ENCODE results near the gene ULK1. TPM values are rescaled to one million over a fixed set of nuclear protein-coding genes. Genes with fewer than 3 reads are reported as not detected.

The ULK1 gene
- total RNA-seq, 2 donors from 2014 or later, result 21.8 to 24.3 TPM

GRCh38 chr12:131912518-131913274, 18.3 kb downstream of the ULK1 start:
- no peak overlapping the region for H3K27ac Mint-ChIP-seq

GRCh38 chr12:131913666-131914065, 19.2 kb downstream of the ULK1 start:
- no peaks in the 10 kb centered on the region for H3K9me3 Mint-ChIP-seq
- no peaks in the 10 kb centered on the region for H3K27me3 Mint-ChIP-seq
- DNase-seq (ENCODE audit: low spot score) (no peak), ATAC-seq (no peak)
- H3K27ac Mint-ChIP-seq, result no peak overlapping the region
- H3K36me3 Mint-ChIP-seq, result no peaks in the 10 kb centered on the region
- H3K4me3 Mint-ChIP-seq, result no peak overlapping the region
- H3K4me1 Mint-ChIP-seq (ENCODE audit: low read depth in 2 of 2), result no peaks in the 10 kb centered on the region

More at GRCh38 chr12:131912518-131913274, 18.3 kb downstream of the ULK1 start:
- H3K27me3 Mint-ChIP-seq, result no peaks in the 10 kb centered on the region
- H3K36me3 Mint-ChIP-seq, result no peaks in the 10 kb centered on the region
- ATAC-seq (no peak), DNase-seq (ENCODE audit: low spot score) (no peak)
- H3K4me3 Mint-ChIP-seq, result no peak overlapping the region
- no peaks in the 10 kb centered on the region for H3K4me1 Mint-ChIP-seq (ENCODE audit: low read depth in 2 of 2)
- H3K9me3 Mint-ChIP-seq, result no peaks in the 10 kb centered on the region

GRCh38 chr12:131914179-131914702, 19.8 kb downstream of the ULK1 start:
- Mint-ChIP-seq H3K36me3 (no peaks in the 10 kb centered on the region), H3K9me3 (no peaks in the 10 kb centered on the region), H3K27ac (no peak overlapping the region), H3K27me3 (no peaks in the 10 kb centered on the region), H3K4me1 (ENCODE audit: low read depth in 2 of 2) (no peaks in the 10 kb centered on the region), H3K4me3 (no peak overlapping the region)
- ATAC-seq, result no peak
- no peak for DNase-seq (ENCODE audit: low spot score)

DNA sequence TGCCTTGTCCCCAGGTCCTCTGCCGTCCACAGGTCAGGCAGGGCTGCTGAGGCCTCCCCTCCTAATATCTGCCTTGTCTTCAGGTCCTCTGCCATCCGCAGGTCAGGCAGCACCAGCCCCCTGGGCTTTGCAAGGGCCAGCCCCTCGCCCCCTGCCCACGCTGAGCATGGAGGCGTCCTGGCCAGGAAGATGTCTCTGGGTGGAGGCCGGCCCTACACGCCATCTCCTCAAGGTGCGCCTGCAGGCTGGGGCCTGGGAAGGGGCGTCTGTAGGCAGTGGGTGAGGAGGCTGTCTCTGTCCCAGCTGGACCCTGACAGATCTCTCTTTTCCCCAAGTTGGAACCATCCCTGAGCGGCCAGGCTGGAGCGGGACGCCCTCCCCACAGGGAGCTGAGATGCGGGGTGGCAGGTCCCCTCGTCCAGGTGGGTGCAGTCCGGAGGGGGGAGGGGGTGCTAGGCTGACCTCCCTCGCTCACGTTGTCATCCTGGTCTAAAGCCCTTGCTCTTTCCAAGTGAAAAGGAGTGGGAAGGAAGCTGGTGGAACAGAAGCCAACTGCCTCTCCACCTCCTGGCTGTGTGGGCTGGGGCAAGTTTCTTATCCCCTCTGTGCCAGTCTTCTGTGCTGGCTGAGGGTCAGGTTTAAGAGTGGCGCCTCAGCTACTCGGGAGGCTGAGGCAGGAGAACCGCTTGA, 20.7 kb downstream of the ULK1 start:
- no peak for ATAC-seq
- DNase-seq (ENCODE audit: low spot score), result no peak
- Mint-ChIP-seq H3K4me1 (ENCODE audit: low read depth in 2 of 2) (no peaks in the 10 kb centered on the region), H3K27ac (no peak overlapping the region), H3K9me3 (no peaks in the 10 kb centered on the region), H3K36me3 (no peaks in the 10 kb centered on the region), H3K4me3 (no peak overlapping the region), H3K27me3 (no peaks in the 10 kb centered on the region)

GRCh38 chr12:131915823-131916222, 21.4 kb downstream of the ULK1 start:
- Mint-ChIP-seq H3K27ac (no peak overlapping the region), H3K4me1 (ENCODE audit: low read depth in 2 of 2) (no peaks in the 10 kb centered on the region), H3K9me3 (no peaks in the 10 kb centered on the region), H3K27me3 (no peaks in the 10 kb centered on the region), H3K36me3 (no peaks in the 10 kb centered on the region), H3K4me3 (no peak overlapping the region)
- DNase-seq (ENCODE audit: low spot score) (no peak), ATAC-seq (no peak)

GRCh38 chr12:131916306-131917138, 22.1 kb downstream of the ULK1 start:
- no peaks in the 10 kb centered on the region for H3K9me3 Mint-ChIP-seq
- H3K4me3 Mint-ChIP-seq, result no peak overlapping the region
- no peaks in the 10 kb centered on the region for H3K4me1 Mint-ChIP-seq (ENCODE audit: low read depth in 2 of 2)
- ATAC-seq (no peak), DNase-seq (ENCODE audit: low spot score) (no peak)
- H3K27ac Mint-ChIP-seq, result no peak overlapping the region
- no peaks in the 10 kb centered on the region for H3K36me3 Mint-ChIP-seq
- no peaks in the 10 kb centered on the region for H3K27me3 Mint-ChIP-seq

DNA sequence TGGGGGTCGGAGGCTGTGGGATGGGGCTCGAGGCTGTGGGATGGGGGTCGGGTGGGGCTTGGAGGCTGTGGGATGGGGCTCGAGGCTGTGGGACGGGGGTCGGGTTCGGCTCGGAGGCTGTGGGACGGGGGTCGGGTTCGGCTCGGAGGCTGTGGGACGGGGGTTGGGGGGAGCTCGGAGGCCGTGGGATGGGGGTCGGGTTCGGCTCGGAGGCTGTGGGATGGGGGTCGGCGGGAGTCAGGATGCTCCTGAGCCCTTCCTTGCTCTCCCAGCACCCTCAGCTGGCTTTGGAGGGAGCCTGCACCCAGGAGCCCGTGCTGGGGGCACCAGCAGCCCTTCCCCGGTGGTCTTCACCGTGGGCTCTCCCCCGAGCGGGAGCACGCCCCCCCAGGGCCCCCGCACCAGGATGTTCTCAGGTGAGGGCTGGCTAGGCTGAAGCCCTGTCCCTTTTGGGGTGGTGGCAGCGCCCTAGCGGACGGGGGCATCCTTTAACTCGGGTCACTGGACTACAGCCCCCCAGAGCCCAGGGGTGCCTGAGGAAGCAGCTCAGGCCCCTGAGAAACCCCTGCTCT, 22.8 kb downstream of the ULK1 start:
- no peak overlapping the region for H3K27ac Mint-ChIP-seq
- H3K4me3 Mint-ChIP-seq, result no peak overlapping the region
- ATAC-seq, result no peak
- no peak for DNase-seq (ENCODE audit: low spot score)
- H3K36me3 Mint-ChIP-seq, result no peaks in the 10 kb centered on the region
- no peaks in the 10 kb centered on the region for H3K27me3 Mint-ChIP-seq
- H3K9me3 Mint-ChIP-seq, result no peaks in the 10 kb centered on the region
- H3K4me1 Mint-ChIP-seq (ENCODE audit: low read depth in 2 of 2), result no peaks in the 10 kb centered on the region

GRCh38 chr12:131917711-131918306, 23.4 kb downstream of the ULK1 start:
- no peak for ATAC-seq
- H3K27ac Mint-ChIP-seq, result no peak overlapping the region
- DNase-seq (ENCODE audit: low spot score), result no peak
- no peaks in the 10 kb centered on the region for H3K36me3 Mint-ChIP-seq
- no peaks in the 10 kb centered on the region for H3K9me3 Mint-ChIP-seq
- H3K4me3 Mint-ChIP-seq, result no peak overlapping the region
- H3K4me1 Mint-ChIP-seq (ENCODE audit: low read depth in 2 of 2), result no peaks in the 10 kb centered on the region
- H3K27me3 Mint-ChIP-seq, result no peaks in the 10 kb centered on the region

DNA sequence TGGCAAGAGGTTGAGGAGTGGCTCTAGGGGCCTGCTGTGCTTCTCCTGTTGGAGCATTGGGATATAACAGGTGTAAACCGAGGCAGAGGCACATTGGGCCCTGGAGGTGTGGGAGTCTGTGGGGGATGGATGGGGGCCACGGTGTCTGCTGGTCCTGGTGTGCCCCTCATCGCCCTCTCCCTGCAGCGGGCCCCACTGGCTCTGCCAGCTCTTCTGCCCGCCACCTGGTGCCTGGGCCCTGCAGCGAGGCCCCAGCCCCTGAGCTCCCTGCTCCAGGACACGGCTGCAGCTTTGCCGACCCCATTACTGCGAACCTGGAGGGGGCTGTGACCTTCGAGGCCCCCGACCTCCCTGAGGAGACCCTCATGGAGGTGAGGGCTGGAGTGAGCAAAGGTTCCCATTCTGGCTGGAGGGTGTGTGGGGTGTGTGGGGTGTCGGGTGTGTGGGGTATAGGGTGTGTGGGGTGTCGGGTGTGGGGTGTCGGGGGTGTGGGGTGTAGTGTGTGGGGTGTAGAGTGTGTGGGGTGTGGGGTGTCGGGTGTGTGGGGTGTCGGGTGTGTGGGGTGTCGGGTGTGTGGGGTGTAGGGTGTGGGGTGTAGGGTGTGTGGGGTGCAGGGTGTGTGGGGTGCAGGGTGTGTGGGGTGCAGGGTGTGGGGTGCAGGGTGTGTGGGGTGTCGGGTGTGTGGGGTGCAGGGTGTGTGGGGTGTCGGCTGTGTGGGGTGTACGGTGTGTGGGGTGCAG, 24.1 kb downstream of the ULK1 start:
- no peaks in the 10 kb centered on the region for H3K36me3 Mint-ChIP-seq
- ATAC-seq (no peak), DNase-seq (ENCODE audit: low spot score) (no peak)
- no peaks in the 10 kb centered on the region for H3K4me1 Mint-ChIP-seq (ENCODE audit: low read depth in 2 of 2)
- no peak overlapping the region for H3K4me3 Mint-ChIP-seq
- H3K27ac Mint-ChIP-seq, result no peak overlapping the region
- H3K27me3 Mint-ChIP-seq, result no peaks in the 10 kb centered on the region
- H3K9me3 Mint-ChIP-seq, result no peaks in the 10 kb centered on the region

GRCh38 chr12:131919051-131919347, 24.6 kb downstream of the ULK1 start:
- Mint-ChIP-seq H3K27me3 (no peaks in the 10 kb centered on the region), H3K4me1 (ENCODE audit: low read depth in 2 of 2) (no peaks in the 10 kb centered on the region), H3K36me3 (no peaks in the 10 kb centered on the region), H3K4me3 (no peak overlapping the region), H3K27ac (no peak overlapping the region), H3K9me3 (no peaks in the 10 kb centered on the region)
- DNase-seq (ENCODE audit: low spot score), result no peak
- no peak for ATAC-seq

DNA sequence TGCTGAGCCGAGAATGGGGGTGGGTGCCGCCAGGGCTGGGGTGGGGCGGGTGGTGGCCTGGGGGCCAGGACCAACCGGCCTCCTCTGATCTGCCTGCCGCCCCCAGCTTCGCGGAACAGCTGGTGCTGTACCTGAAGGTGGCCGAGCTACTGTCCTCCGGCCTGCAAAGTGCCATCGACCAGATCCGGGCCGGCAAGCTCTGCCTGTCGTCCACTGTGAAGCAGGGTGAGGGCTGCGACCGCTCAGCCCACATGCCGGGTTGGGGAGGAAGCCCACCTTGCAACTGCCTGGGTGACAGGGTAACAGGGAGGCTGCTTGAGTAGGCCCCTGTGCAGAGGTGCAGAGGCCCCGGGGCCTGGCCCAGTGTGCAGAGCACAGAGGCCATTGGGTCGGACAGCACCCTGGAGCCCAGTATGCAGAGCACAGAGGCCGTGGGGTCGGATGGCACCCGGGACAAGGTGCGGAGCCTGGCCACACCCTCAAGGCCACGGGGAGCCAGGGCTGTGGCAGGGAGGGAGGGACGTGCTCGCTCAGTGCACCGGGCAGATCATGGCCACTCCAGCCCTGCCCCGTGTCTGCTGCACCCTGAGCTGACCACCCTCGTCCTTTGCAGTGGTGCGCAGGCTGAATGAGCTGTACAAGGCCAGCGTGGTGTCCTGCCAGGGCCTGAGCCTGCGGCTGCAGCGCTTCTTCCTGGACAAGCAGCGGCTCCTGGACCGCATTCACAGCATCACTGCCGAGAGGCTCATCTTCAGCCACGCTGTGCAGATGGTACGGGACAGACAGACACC, 25.1 kb downstream of the ULK1 start:
- ATAC-seq (no peak), DNase-seq (ENCODE audit: low spot score) (no peak)
- no peaks in the 10 kb centered on the region for H3K4me1 Mint-ChIP-seq (ENCODE audit: low read depth in 2 of 2)
- no peaks in the 10 kb centered on the region for H3K9me3 Mint-ChIP-seq
- no peaks in the 10 kb centered on the region for H3K27me3 Mint-ChIP-seq
- H3K4me3 Mint-ChIP-seq, result no peak overlapping the region
- no peaks in the 10 kb centered on the region for H3K36me3 Mint-ChIP-seq
- H3K27ac Mint-ChIP-seq, result no peak overlapping the region

DNA sequence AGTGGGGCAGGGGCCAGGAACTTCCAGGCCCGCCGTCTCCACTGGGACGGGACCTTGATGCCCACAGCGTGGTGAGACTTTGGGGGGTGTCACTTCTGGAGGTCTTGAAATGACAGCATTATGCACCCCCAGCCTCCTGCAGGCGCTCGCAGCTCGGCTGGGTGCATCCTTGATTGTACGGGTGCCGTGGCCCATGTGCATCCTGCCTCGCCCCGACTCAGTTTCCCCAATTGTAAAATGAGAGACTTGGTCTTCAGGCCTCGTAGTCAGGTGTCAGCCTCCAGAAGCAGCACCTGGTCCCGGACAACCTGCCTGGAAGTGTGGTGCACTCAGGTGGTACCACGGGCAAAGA, 25.7 kb downstream of the ULK1 start:
- H3K36me3 Mint-ChIP-seq, result no peaks in the 10 kb centered on the region

More for the DNA sequence above, 25.7 kb downstream of the ULK1 start:
- ATAC-seq (no peak), DNase-seq (ENCODE audit: low spot score) (no peak)
- Mint-ChIP-seq H3K4me3 (no peak overlapping the region), H3K27me3 (no peaks in the 10 kb centered on the region), H3K27ac (no peak overlapping the region), H3K4me1 (ENCODE audit: low read depth in 2 of 2) (no peaks in the 10 kb centered on the region), H3K9me3 (no peaks in the 10 kb centered on the region)
